ENCODE data around the gene SP110. TPM values are rescaled to one million over a fixed set of nuclear protein-coding genes. Genes with fewer than 3 reads are reported as not detected.
"Not testable (repeated sequence)": the region's sequence is repeated elsewhere in the genome, so short reads cannot be mapped to it uniquely, and the experiment has no call there.

SP110 gene
- 10.6 TPM for total RNA-seq
- long read RNA-seq, partial matches to known transcripts, result 2 of 4 reads
- long read RNA-seq, other reads (novel, unspliced or antisense), result 0 of 4 reads

DNA sequence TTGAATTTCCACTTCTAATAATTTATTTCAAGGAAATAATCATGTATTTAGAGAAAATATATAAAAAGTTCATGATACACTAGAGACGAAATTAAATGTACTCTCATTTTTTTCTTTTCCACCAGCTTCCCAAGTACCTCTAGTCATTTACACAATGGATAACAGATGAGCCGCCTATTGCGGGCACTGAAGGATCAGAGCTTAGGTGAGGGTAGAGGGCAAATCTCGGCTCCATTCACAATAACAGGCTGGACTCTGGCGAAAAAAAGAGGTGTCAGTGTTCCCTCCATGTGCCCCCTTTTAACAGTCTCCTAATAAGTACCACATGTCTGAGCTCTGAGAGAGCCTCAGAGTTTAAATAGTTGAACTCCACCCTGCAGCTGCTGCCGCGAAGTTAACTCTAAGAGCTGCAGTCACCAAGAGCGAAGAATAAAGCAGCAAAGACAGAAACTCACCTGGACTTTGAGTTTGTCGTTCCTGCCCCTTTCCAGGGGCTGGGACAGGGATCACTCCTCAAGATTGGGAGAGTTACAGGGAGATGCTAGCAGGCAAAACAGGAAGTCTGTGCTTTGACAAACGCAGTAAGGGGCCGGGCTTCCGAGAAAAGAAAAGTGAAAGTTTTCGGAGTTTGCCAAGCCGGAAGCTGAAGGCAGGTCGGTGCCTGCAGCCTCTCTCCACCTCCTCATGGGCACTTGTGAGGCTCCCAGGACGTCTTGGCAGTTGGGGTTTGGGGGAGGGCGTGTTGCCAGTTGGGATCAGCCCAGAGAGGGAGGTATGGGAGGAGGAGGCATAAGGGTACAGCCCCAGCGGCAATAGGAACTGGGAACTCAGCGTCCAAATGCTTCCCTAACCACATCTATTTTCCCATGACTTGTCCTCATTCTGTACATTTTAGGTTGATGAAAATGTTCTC, at the start of gene SP110:
Gene SP110, minus strand, starts transcription at position 566 of the 913 bp plus-strand sequence. CDS start 3,057 bp downstream, outside the sequence.
- peak; percentile 97 for ATAC-seq
- intact Hi-C loops (cut with micrococcal nuclease), result no loop called here

DNA sequence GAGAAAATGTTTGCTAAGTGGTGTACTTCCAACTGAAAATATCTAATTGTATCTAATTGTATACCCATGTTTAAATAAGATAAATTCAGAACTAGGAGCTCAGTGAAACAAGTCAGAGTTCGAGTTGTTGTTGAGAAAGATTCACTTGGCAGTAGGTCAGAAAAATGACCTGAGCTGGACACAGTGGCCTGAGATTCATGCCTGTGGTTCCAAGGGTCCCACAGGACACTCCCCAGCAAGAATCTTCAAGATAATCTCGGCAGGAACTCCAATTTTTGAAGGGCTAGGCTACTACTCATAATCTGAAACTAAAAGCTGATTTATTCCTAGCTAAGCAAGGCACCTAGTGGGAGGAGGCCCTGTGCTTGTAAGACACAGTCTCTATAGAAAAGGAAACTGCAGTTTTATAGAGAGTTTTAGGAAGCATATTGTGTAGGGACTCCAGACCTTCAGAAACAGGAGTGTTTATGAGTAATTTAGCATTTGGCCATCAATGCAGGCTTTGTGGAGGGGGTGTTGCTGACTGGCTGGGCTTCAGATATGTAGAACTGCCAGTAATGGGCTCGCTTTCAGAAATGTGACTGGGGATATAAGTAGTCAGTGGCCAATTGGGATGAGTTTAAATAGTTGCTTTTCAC, 48.9 kb upstream of the SP110 start:
- intact Hi-C loops (cut with micrococcal nuclease), result no loop called here
- ATAC-seq, result no peak
- DNase-seq, result no peak

More for the DNA sequence above, at the start of gene SP110:
- DNase-seq, result peak; percentile 70

GRCh38 chr2:230267556-230267955, 47.8 kb upstream of the SP110 start:
- no peak for DNase-seq
- no peak for ATAC-seq
- intact Hi-C loops (cut with micrococcal nuclease), result no loop called here

- DNase-seq (no peak), ATAC-seq (no peak)
- intact Hi-C loops (cut with micrococcal nuclease), result no loop called here
Observed at GRCh38 chr2:230267059-230267458, 47.3 kb upstream of the SP110 start.

DNA sequence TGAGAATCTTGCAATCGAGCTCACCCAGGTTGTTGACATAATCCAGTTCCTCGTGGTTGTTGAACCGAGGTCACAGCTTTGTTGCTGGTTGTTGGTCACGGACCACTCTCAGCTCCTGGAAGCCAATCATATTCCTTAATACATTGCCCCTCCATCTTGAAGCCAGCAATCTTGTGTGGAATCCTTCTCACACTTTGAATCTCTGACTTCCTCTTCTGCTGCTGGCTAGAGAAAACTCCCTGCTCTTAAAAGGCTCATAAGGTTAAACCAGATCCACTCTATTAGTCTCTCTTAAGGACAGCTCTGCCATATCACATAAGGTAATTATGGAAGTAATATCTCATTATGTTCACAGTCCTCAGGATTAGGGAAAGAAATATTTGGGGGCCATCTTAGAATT, 46.9 kb upstream of the SP110 start:
- DNase-seq (no peak), ATAC-seq (no peak)
- intact Hi-C loops (cut with micrococcal nuclease), result no loop called here

DNA sequence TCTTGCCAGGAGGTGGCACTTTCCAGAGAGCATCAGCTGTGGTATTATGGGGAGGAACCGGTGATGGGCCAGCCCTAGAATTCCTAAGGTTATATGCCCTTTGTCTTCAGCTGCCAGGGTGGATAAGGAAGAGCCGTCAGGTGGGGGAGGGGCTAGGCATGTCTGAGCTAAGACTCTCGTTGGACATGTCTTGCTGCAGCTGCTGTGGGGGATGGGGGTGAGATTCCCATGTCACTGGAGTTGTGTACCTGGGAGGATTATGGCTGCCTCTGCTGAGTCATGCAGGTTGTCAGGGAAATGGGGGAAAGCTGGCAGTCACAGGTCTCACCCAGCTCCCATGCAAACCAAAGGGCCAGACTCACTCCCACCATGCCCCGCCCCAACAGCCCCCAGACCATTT, 45.2 kb upstream of the SP110 start:
- ATAC-seq; intact Hi-C loops (cut with micrococcal nuclease); DNase-seq: not testable (repeated sequence)

GRCh38 chr2:230262246-230262645, 42.5 kb upstream of the SP110 start:
- DNase-seq (no peak), ATAC-seq (no peak)
- intact Hi-C loops (cut with micrococcal nuclease), result no loop called here

DNA sequence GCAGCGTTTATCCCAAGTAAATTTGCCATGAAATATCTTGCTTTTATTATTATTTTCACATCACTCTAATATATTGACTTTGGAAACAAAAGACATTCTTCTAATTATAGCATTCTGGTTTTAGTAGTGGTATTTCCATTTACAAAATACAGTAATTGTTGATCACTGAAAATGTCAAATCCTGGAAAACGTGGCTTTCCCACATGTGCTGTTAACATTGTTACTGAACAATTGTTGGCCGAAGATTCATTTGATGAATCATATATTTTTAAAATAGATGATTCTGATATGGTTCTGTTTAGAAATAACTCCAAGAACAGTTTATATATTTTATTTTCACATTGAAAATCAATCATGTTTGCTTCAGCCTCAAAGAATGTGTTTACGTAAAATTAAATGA, 38.7 kb upstream of the SP110 start:
- DNase-seq, result no peak
- no peak for ATAC-seq
- intact Hi-C loops (cut with micrococcal nuclease), result no loop called here

DNA sequence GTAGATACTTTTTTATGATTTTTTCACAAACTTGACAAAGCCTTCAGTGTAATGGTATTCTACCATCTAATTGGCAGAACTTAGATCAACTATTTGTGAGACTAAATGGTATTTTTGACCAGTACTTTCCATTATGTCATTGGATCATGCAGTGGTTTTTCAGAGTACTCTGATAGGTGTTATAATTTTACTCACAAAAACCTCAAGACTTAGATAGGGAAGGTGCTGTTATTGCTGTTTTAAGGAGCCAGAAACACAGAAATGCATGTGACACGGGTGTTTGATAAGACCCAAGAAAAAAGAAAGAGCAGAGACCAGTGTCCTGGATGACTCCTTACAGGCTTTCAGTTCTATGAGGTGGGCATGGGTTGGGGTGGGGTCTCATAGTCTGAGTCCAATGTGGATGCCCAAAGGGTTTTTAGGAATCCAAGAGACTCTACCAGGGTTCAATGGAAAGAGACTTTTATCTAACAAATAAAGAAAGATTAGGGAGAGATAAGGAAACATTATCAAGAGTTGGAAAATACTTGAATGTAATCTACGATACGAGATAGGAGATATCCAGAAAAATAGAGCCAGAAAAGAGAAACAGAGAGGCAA, 37.0 kb upstream of the SP110 start:
- intact Hi-C loops (cut with micrococcal nuclease), result no loop called here
- ATAC-seq (no peak), DNase-seq (no peak)

- intact Hi-C loops (cut with micrococcal nuclease), result no loop called here
- no peak for ATAC-seq
Observed at GRCh38 chr2:230254152-230254881, 34.5 kb upstream of the SP110 start.

GRCh38 chr2:230250231-230250630, 30.4 kb upstream of the SP110 start:
- intact Hi-C loops (cut with micrococcal nuclease), result no loop called here
- DNase-seq, result no peak
- no peak for ATAC-seq

More at GRCh38 chr2:230254152-230254881, 34.5 kb upstream of the SP110 start:
- DNase-seq, result no peak

GRCh38 chr2:230246206-230246605, 26.4 kb upstream of the SP110 start:
- ATAC-seq (no peak), DNase-seq (no peak)
- intact Hi-C loops (cut with micrococcal nuclease), result no loop called here

DNA sequence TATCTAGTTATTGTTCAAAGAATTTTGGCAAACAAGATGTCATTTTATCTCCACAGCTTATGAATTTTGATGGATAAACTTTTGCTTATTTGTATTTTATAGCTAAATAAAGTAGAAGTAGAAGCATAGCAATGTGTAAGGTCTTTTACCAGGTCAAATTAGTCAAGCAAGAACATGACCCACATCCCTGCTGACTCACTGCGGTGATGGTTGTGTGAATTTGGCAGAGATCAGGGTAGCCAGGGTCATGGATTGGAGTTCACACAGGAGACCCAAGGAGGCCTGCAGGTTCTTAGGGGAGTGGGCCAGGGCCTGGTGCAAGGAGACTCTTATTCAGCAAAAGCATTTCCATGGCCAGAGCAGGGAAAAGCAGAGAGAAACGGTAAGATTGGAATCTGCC, 24.4 kb upstream of the SP110 start:
- DNase-seq, result no peak
- intact Hi-C loops (cut with micrococcal nuclease), result no loop called here

GRCh38 chr2:230234845-230235244, 15.1 kb upstream of the SP110 start:
- DNase-seq (no peak), ATAC-seq (no peak)
- intact Hi-C loops (cut with micrococcal nuclease), result no loop called here

More for the DNA sequence above, 24.4 kb upstream of the SP110 start:
- no peak for ATAC-seq

DNA sequence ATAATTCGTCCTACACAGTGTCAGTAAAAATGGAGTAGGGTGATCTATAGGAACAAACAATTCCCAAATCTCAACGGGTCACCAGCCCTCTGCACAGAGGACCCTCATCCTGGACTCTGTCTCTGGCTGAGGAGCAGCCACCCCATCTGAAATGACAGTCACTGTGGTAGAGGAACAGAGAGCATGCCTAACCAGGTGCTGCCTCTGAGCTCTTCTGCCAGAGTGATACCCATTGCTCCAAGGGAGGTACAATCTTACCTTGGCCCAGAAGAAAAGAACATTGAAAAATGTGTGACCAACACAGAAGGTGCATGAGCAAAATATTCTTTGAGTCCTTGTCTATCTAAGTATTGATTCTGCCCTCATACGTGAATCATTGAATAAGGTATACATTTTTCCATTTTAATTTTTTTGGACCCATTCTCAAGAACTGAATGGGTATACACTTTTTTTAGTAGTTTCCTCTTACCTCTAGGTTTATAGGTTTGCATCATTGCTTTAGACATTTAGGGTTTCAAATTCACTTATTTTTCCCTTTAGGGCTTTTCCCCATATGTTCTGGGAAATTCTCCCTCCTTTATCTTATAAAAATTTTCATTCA, 14.4 kb upstream of the SP110 start:
- no peak for ATAC-seq
- intact Hi-C loops (cut with micrococcal nuclease), result no loop called here
- no peak for DNase-seq

DNA sequence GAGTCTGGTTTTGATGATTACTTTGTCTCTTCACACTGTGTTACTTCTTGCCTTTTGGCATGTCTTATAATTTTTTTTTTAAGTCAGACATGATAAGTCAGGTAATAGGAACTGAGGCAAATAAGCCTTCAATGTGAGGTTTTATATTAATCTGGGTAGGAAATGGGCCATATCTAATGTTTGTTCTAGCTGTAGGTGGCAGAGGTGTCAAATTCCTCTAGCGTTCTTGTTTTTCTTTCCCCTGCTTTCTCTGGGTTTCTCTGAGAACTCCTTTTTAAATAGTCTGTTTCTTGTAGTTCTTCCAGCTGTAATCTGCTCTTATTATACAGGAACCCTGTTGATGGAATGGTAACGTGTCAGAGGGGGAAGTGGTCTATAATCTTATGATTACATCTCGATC, 11.5 kb upstream of the SP110 start:
- DNase-seq, result no peak
- ATAC-seq, result no peak
- intact Hi-C loops (cut with micrococcal nuclease), result no loop called here

- ATAC-seq (no peak), DNase-seq (no peak)
- intact Hi-C loops (cut with micrococcal nuclease), result no loop called here
Observed at GRCh38 chr2:230230496-230231200, 10.9 kb upstream of the SP110 start.

GRCh38 chr2:230230087-230230486, 10.3 kb upstream of the SP110 start:
- intact Hi-C loops (cut with micrococcal nuclease), result no loop called here
- no peak for DNase-seq
- ATAC-seq, result no peak
